ENCODE measurements around the gene TOMM22. TPM values are rescaled to one million over a fixed set of nuclear protein-coding genes. Genes with fewer than 3 reads are reported as not detected.

TOMM22 gene
- total RNA-seq, 1 donor from 2014 or later = 42.2 TPM

DNA sequence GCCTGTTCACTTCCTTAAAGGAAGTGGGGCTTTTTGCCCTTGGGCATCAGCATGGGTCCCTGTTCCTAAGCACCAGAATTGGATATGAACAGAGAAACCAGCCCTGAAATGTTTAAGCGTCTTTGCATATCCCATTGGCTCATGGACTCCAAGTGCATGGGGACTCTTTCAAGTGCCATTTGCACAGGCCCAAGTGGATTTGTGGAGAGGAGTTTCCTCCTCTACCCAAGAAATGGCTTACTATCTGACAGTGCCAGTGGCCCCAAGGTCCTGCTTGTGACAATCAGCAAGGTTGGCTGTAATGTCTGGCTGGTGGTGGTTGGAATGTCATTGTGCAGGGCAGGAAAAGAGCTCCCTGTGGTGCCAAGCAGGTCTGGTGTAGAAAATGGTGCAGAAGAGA lies 4.0 kb downstream of the TOMM22 start:
- Histone ChIP-seq H3K4me3 (no peak overlapping the region), H3K9me3 (no peaks in the 10 kb centered on the region), H3K27me3 (ENCODE audit: low read depth) (no peaks in the 10 kb centered on the region), H3K36me3 (peaks cover 72% of the 10 kb centered on the region), H3K27ac (no peak overlapping the region), H3K4me1 (peaks cover 19% of the 10 kb centered on the region)
- DNase-seq (no peak), ATAC-seq (no peak)
- TF ChIP-seq, protein P1, sequence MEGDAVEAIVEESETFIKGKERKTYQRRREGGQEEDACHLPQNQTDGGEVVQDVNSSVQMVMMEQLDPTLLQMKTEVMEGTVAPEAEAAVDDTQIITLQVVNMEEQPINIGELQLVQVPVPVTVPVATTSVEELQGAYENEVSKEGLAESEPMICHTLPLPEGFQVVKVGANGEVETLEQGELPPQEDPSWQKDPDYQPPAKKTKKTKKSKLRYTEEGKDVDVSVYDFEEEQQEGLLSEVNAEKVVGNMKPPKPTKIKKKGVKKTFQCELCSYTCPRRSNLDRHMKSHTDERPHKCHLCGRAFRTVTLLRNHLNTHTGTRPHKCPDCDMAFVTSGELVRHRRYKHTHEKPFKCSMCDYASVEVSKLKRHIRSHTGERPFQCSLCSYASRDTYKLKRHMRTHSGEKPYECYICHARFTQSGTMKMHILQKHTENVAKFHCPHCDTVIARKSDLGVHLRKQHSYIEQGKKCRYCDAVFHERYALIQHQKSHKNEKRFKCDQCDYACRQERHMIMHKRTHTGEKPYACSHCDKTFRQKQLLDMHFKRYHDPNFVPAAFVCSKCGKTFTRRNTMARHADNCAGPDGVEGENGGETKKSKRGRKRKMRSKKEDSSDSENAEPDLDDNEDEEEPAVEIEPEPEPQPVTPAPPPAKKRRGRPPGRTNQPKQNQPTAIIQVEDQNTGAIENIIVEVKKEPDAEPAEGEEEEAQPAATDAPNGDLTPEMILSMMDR (IDR thresholded peaks at IDR 0.05) = no peak
- intact Hi-C loops (cut with DNase I) = no loop called here

DNA sequence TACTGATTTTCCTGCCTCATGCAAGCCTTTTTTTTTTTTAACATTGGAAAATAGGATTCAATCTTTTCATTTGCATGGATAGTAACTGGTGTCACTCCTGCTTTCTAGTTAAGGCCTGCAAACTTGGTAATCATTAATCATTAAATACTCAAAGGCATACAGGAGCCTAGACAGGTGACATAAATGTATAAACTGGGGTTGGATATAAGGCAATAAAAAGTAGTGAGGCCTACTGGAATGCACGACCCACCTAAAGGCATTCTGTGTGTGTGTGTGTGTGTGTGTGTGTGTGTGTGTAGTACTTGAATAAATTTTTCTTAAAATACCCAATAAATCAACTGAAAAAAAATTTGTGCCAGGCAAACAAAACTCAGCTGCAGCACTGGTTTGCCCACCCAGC lies 7.9 kb downstream of the TOMM22 start:
- H3K9me3 ChIP-seq = no peaks in the 10 kb centered on the region
- DNase-seq = no peak
- no peak overlapping the region for H3K27ac ChIP-seq
- no peak overlapping the region for H3K4me3 ChIP-seq
- ATAC-seq = no peak
- H3K4me1 ChIP-seq = peaks cover 15% of the 10 kb centered on the region
- intact Hi-C loops (cut with DNase I) = no loop called here
- TF ChIP-seq, protein P1 (IDR thresholded peaks at IDR 0.05) = no peak
- peaks cover 79% of the 10 kb centered on the region for H3K36me3 ChIP-seq
- H3K27me3 ChIP-seq (ENCODE audit: low read depth) = no peaks in the 10 kb centered on the region

DNA sequence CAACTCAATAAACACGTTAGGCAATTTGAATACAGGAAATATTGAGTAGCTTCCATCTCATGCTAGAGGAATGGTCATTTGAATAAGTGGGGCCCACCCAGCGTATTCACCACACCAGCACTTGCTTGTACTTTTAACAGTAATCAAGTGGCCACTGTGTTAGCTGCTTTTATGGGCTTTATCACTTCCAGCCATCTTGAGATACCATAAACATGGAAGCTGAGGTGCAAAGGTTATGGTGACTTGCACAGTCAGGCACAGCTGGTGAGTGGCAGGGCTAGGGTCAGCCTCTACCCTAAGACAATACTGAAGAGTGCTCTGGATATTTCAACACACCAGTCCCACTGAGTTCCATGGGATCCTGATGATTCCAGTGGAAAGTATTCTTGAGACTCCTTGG lies 12.3 kb downstream of the TOMM22 start:
- no peaks in the 10 kb centered on the region for H3K27me3 ChIP-seq (ENCODE audit: low read depth)
- H3K4me3 ChIP-seq = no peak overlapping the region
- H3K36me3 ChIP-seq = peaks cover 35% of the 10 kb centered on the region
- H3K27ac ChIP-seq = no peak overlapping the region
- intact Hi-C loops (cut with DNase I) = no loop called here
- ATAC-seq = no peak
- no peaks in the 10 kb centered on the region for H3K9me3 ChIP-seq
- DNase-seq = no peak
- peaks cover 59% of the 10 kb centered on the region for H3K4me1 ChIP-seq
- TF ChIP-seq, protein P1 (IDR thresholded peaks at IDR 0.05) = no peak

DNA sequence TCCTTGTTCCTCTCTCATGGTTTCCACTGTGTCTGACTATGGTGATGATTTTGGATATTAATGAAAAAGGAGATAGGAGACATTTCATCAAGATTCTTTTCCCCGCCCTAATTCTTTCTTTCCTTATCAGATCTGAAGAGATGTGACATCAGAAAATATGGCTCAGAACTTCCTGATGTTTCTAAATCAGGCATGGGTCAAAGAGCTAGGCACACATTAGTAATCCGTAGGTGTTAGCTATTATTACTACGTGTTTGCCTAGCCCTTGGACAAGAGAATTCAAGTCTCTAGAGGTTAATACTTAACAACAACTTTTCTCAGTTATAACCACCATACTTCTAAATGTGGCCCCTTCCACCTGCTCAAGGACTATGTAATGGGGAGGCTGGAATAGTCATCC lies 13.2 kb downstream of the TOMM22 start:
- Histone ChIP-seq H3K36me3 (peaks cover 26% of the 10 kb centered on the region), H3K27me3 (ENCODE audit: low read depth) (no peaks in the 10 kb centered on the region), H3K9me3 (no peaks in the 10 kb centered on the region), H3K4me1 (peaks cover 68% of the 10 kb centered on the region), H3K4me3 (no peak overlapping the region), H3K27ac (peak overlapping the region; percentile 98)
- TF ChIP-seq, protein P1 (IDR thresholded peaks at IDR 0.05) = no peak
- DNase-seq (no peak), ATAC-seq (peak; percentile 54 to 62)
- intact Hi-C loops (cut with DNase I) = no loop called here

DNA sequence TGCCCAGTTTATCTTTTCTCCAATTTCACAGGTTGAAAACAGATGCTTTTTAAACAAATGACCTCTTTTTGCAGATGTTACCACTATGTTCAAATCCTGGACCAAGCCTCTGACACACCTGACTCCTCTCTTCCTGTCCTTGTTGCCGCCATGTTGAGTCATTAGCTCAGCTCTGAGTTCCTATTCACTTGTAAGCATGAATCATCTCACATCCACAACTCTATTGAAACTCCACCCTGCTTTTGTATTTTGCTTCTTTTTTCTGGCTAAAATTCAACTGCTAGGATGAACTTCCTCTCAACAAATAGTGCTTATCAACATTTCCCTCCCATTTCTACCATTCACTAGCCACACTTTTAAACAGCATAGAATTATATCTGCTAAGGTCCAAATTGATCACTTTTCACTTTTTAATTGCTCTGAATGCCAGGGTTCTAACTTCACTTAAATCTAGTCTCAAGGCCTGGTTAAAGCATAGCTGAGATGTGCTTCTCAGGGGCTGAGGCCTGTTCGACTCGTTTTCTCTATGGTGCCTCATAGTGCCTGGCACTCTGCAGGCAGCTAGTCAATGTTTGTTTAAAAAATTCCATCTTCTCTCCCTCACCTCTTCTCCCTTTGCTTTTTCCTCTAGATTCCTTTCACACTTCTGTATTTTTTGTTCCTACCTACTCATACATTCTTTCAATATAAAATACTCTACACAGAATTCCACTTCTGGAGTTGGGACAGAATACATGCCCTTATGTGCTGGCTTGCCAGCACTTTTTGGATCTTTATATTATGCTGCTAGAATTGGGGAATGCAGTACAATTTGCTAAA lies 15.1 kb downstream of the TOMM22 start:
- ATAC-seq = peak in 1 of 2 donors; percentile 27
- peaks cover 11% of the 10 kb centered on the region for H3K36me3 ChIP-seq
- no peaks in the 10 kb centered on the region for H3K27me3 ChIP-seq (ENCODE audit: low read depth)
- H3K27ac ChIP-seq = peak overlapping the region; percentile 98
- intact Hi-C loops (cut with DNase I) = no loop called here
- no peak for DNase-seq
- no peaks in the 10 kb centered on the region for H3K9me3 ChIP-seq
- H3K4me3 ChIP-seq = peak overlapping the region; percentile 79
- peaks cover 74% of the 10 kb centered on the region for H3K4me1 ChIP-seq
- TF ChIP-seq, protein P1 (IDR thresholded peaks at IDR 0.05) = no peak

All from lower lobe of right lung (tissue), 2 donors.